Prostate gland (tissue), 2 donors: ENCODE results near the gene PRR5.

Experiments used
- CTCF ChIP-seq, 4 experiments: fragments of 200-600 bp in 2 of 4; fragments of 450-650 bp in 2 of 4; sonication (generic) in 2 of 4; IDR thresholded peaks; 1 replicate in 3 of 4; 2 replicates in 1 of 4; pipeline ENCODE4 v1.5.1; 2016 to 2019; ENCODE audit warnings: antibody characterized with exemption in 4 of 4, mild to moderate bottlenecking in 2 of 4, moderate library complexity in 2 of 4
- POLR2AphosphoS5 ChIP-seq: sonication (generic); formaldehyde crosslinking; IDR thresholded peaks from one replicate; pipeline ENCODE4 v1.6.1; 2017; ENCODE audit warnings: antibody characterized with exemption

DNA sequence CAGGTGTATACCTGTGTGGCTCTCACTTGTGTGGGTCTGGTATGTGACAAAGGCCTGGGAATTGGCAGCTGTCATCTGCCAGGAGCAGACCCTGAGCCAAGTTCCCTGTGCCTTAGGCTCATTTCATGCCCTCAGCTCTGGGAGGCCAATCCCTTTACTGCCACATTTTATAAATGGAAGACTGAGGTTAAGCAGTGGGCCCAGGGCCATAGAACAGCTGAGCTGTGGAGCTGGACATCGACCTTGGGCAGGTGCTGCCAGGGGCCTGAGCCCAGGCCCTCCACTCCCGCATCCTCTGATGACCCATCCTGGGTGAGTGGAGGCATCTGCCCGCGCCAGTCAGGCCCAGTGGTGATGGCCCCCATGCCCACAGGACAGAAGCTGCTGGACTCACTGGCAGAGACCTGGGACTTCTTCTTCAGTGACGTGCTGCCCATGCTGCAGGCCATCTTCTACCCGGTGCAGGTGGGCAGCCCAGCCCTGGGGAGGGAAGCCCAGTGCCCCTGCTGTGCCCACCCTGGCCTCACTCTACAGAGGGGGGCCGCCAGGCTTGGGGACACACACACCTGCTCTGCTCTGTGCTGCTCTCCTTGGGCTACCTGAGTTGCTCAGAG is 29.5 kb downstream of the PRR5 start:
- no peak for TF ChIP-seq CTCF (IDR thresholded peaks at IDR 0.05)
- no peak for TF ChIP-seq POLR2AphosphoS5
